Measurements from ENCODE around the gene ADCY9.
"Not testable (repeated sequence)": the region's sequence is repeated elsewhere in the genome, so short reads cannot be mapped to it uniquely, and the experiment has no call there.

ADCY9 gene

DNA sequence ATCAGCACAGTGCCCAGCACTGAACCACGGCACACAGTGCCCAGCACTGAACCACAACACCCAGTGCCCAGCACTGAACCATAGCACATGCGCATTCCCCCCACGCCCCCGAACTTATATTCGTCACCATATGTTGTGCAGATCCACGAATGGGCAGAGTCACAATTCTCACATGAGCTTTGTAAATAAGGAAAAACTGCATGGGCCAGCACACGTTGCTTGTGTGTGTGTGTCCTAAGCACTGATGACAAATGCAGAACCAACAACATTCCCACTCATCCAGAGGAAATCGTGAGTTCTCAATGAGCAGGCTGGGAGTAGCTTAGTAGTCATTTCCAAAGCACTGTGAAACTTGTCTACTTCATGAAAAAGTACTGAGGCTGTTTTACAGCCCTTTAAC is 70.0 kb downstream of the ADCY9 start:
- Histone ChIP-seq H3K9me2 (replicated peaks; ENCODE audit: insufficient read depth, low read length) (no peaks in the 10 kb centered on the region), H3K4me2 (ENCODE audit: low read depth, low read length, poor library complexity, severe bottlenecking) (no peak overlapping the region), H3K9me3 (ENCODE audit: insufficient read depth, low read length) (no peaks in the 10 kb centered on the region), H3K27me3 (ENCODE audit: low read length) (no peaks in the 10 kb centered on the region), H3F3A (ENCODE audit: insufficient read depth) (no peaks in the 10 kb centered on the region), H3K4me3 (ENCODE audit: insufficient read depth, low read length, poor library complexity, severe bottlenecking) (no peak overlapping the region), H3K27ac (ENCODE audit: low read depth, low read length) (no peak overlapping the region), H3K36me3 (ENCODE audit: low read length) (no peaks in the 10 kb centered on the region), H2AFZ (ENCODE audit: low read depth, low read length, severe bottlenecking) (no peak overlapping the region), H4K20me1 (ENCODE audit: low read depth, low read length) (no peaks in the 10 kb centered on the region), H3K9ac (ENCODE audit: low read length) (no peak overlapping the region), H3K79me2 (ENCODE audit: insufficient read depth, low read length) (no peaks in the 10 kb centered on the region)
- TF ChIP-seq, protein P1, sequence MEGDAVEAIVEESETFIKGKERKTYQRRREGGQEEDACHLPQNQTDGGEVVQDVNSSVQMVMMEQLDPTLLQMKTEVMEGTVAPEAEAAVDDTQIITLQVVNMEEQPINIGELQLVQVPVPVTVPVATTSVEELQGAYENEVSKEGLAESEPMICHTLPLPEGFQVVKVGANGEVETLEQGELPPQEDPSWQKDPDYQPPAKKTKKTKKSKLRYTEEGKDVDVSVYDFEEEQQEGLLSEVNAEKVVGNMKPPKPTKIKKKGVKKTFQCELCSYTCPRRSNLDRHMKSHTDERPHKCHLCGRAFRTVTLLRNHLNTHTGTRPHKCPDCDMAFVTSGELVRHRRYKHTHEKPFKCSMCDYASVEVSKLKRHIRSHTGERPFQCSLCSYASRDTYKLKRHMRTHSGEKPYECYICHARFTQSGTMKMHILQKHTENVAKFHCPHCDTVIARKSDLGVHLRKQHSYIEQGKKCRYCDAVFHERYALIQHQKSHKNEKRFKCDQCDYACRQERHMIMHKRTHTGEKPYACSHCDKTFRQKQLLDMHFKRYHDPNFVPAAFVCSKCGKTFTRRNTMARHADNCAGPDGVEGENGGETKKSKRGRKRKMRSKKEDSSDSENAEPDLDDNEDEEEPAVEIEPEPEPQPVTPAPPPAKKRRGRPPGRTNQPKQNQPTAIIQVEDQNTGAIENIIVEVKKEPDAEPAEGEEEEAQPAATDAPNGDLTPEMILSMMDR (IDR thresholded peaks at IDR 0.05; ENCODE audit: insufficient read depth, low read length, poor library complexity, severe bottlenecking) = no peak
- TF ChIP-seq EZH2phosphoT487 (conservative IDR thresholded peaks at IDR 0.05; ENCODE audit: low read length) = no peak

DNA sequence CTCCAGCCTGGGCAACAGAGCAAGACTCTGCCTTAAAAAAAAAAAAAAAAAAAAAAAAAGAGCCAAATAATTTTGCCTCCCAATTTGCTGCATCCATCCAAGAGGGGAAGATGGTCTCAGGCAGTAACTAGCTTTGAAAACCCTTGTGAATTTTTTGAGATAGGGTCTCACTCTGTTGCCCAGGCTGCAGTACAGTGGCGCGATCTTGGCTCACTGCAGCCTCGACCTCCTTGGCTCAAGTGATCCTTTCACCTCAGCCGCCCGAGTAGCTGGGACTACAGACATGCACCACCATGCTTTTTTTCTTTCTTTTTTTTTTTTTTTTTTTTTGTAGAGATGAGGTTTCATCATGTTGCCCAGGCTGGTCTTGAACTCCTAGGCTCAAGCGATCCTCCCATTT is 70.7 kb downstream of the ADCY9 start:
- not testable (repeated sequence) for H2AFZ ChIP-seq (ENCODE audit: low read depth, low read length, severe bottlenecking); H3K36me3 ChIP-seq (ENCODE audit: low read length); H3K79me2 ChIP-seq (ENCODE audit: insufficient read depth, low read length); H3K27me3 ChIP-seq (ENCODE audit: low read length); H3K9ac ChIP-seq (ENCODE audit: low read length); H3K27ac ChIP-seq (ENCODE audit: low read depth, low read length); H3F3A ChIP-seq (ENCODE audit: insufficient read depth); H3K4me3 ChIP-seq (ENCODE audit: insufficient read depth, low read length, poor library complexity, severe bottlenecking); H3K9me2 ChIP-seq (replicated peaks; ENCODE audit: insufficient read depth, low read length); H4K20me1 ChIP-seq (ENCODE audit: low read depth, low read length); H3K9me3 ChIP-seq (ENCODE audit: insufficient read depth, low read length); H3K4me2 ChIP-seq (ENCODE audit: low read depth, low read length, poor library complexity, severe bottlenecking)

DNA sequence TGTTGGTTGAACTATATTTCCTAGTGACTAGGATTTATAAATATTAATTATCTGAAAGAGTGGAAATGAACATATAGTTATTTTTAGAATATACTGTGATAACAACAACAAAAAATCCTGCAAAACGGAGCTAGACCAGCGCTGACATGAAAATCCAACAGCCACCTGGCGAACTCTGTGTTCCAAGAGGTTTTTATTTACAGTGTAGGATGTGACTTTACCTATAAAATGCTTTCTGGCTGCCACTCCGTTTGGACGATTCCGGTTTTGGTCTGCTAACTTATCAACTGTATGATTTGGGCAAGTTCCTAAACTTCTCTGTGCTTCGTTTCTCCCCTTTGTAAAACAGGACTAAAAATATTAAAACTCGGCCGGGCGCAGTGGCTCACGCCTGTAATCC is 73.7 kb downstream of the ADCY9 start:
- TF ChIP-seq, protein P1 (IDR thresholded peaks at IDR 0.05; ENCODE audit: insufficient read depth, low read length, poor library complexity, severe bottlenecking) = no peak
- TF ChIP-seq EZH2phosphoT487 (conservative IDR thresholded peaks at IDR 0.05; ENCODE audit: low read length) = no peak
- no peaks in the 10 kb centered on the region for H3K27me3 ChIP-seq (ENCODE audit: low read length)
- no peak overlapping the region for H2AFZ ChIP-seq (ENCODE audit: low read depth, low read length, severe bottlenecking)
- H3K4me2 ChIP-seq (ENCODE audit: low read depth, low read length, poor library complexity, severe bottlenecking) = no peak overlapping the region
- no peaks in the 10 kb centered on the region for H3K79me2 ChIP-seq (ENCODE audit: insufficient read depth, low read length)
- H3K9ac ChIP-seq (ENCODE audit: low read length) = no peak overlapping the region
- no peaks in the 10 kb centered on the region for H3K36me3 ChIP-seq (ENCODE audit: low read length)
- H4K20me1 ChIP-seq (ENCODE audit: low read depth, low read length) = no peaks in the 10 kb centered on the region
- no peaks in the 10 kb centered on the region for H3F3A ChIP-seq (ENCODE audit: insufficient read depth)
- no peaks in the 10 kb centered on the region for H3K9me2 ChIP-seq (replicated peaks; ENCODE audit: insufficient read depth, low read length)
- no peak overlapping the region for H3K4me3 ChIP-seq (ENCODE audit: insufficient read depth, low read length, poor library complexity, severe bottlenecking)
- no peak overlapping the region for H3K27ac ChIP-seq (ENCODE audit: low read depth, low read length)
- H3K9me3 ChIP-seq (ENCODE audit: insufficient read depth, low read length) = no peaks in the 10 kb centered on the region

DNA sequence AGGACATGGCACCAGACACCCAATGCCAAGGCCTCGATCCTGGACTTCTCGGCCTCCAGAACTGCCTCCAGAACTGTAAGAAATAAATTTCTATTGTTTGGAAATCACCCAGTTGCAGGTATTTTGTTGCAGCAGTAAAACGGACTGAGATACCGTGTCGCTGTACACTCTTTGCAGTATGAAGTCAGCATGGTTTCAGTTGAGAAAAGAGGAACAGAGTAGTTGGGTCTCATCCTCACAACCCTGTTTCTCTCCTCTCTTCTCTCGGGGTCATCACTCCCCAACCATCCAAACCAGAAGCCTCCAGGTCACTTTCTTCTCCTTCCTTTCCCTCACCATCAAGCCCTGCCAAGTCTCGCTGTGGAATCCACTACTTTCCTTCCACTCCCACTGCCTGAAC is 77.8 kb downstream of the ADCY9 start:
- Histone ChIP-seq H3K4me3 (ENCODE audit: insufficient read depth, low read length, poor library complexity, severe bottlenecking) (no peak overlapping the region), H3F3A (ENCODE audit: insufficient read depth) (no peaks in the 10 kb centered on the region), H3K27me3 (ENCODE audit: low read length) (no peaks in the 10 kb centered on the region), H3K9me3 (ENCODE audit: insufficient read depth, low read length) (no peaks in the 10 kb centered on the region), H3K4me2 (ENCODE audit: low read depth, low read length, poor library complexity, severe bottlenecking) (no peak overlapping the region), H3K79me2 (ENCODE audit: insufficient read depth, low read length) (no peaks in the 10 kb centered on the region), H3K9ac (ENCODE audit: low read length) (no peak overlapping the region), H2AFZ (ENCODE audit: low read depth, low read length, severe bottlenecking) (no peak overlapping the region), H4K20me1 (ENCODE audit: low read depth, low read length) (no peaks in the 10 kb centered on the region), H3K27ac (ENCODE audit: low read depth, low read length) (no peak overlapping the region), H3K36me3 (ENCODE audit: low read length) (no peaks in the 10 kb centered on the region), H3K9me2 (replicated peaks; ENCODE audit: insufficient read depth, low read length) (no peaks in the 10 kb centered on the region)
- TF ChIP-seq EZH2phosphoT487 (conservative IDR thresholded peaks at IDR 0.05; ENCODE audit: low read length) = no peak
- TF ChIP-seq, protein P1 (IDR thresholded peaks at IDR 0.05; ENCODE audit: insufficient read depth, low read length, poor library complexity, severe bottlenecking) = no peak

DNA sequence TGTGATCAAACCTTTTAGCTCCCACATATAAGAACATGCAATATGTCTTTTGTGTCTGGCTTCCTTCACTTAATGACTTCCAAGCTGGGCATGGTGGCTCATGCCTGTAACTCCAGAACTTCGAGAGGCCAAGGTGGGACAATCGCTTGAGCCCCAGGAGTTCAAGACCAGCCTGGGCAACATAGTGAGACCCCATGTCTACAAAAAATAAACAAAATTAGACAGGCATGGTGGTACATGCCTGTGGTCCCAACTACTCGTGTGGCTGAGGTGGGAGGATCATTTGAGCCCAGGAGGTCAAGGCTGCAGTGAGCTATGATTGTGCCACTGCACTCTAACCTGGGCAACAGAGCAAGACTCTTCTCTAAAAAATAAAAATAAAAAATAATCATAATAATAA is 79.3 kb downstream of the ADCY9 start:
- not testable (repeated sequence) for H3K36me3 ChIP-seq (ENCODE audit: low read length); H3K27ac ChIP-seq (ENCODE audit: low read depth, low read length); H3K9me3 ChIP-seq (ENCODE audit: insufficient read depth, low read length); H2AFZ ChIP-seq (ENCODE audit: low read depth, low read length, severe bottlenecking); H3K9ac ChIP-seq (ENCODE audit: low read length); H3K4me3 ChIP-seq (ENCODE audit: insufficient read depth, low read length, poor library complexity, severe bottlenecking); H3K79me2 ChIP-seq (ENCODE audit: insufficient read depth, low read length); H3F3A ChIP-seq (ENCODE audit: insufficient read depth); H4K20me1 ChIP-seq (ENCODE audit: low read depth, low read length); H3K4me2 ChIP-seq (ENCODE audit: low read depth, low read length, poor library complexity, severe bottlenecking); H3K9me2 ChIP-seq (replicated peaks; ENCODE audit: insufficient read depth, low read length); H3K27me3 ChIP-seq (ENCODE audit: low read length)

Data from SU-DHL-6 (cell line).